K562 (cell line): ENCODE results near the gene PLEKHA5. TPM values are rescaled to one million over a fixed set of nuclear protein-coding genes. Genes with fewer than 3 reads are reported as not detected.

Experiments
- ATAC-seq: fragments of 200-7000 bp; cut with Tn5 transposase; 3 replicates; pipeline ENCODE4 v1.9.1; 2020; ENCODE audit warnings: moderate library complexity
- BruUV-seq: library from RNA; stranded (reverse); fragments of 400-500 nt; replicated peaks from 2 replicates; lab custom pipeline; 2021; lab: Mats Ljungman, UMichigan
- CTCF ChIA-PET: fragments of 300-600 bp; formaldehyde crosslinking; extraction: SDS; loops from one replicate; lab custom pipeline; 2021; ENCODE audit warnings: low intra/inter-chr PET ratio; lab: Yijun Ruan, JAX
- POLR2A ChIA-PET: fragments of 300-600, 350-650 bp; sonication (Branson Sonifier 250); formaldehyde crosslinking; extraction: SDS; loops from one replicate; lab custom pipeline; 2021; ENCODE audit warnings: antibody characterized with exemption, inconsistent platforms; lab: Yijun Ruan, JAX
- DNase-seq, 4 experiments: peaks; one replicate each; pipeline versions ENCODE4 v3.0.0 to v3.0.0-alpha.2; 2011 to 2018; ENCODE audit warnings: low spot score in 3 of 4, mixed read lengths in 3 of 4; ENCODE audit errors: extremely low read depth in 1 of 4
- FAIRE-seq: peaks from 2 replicates; lab custom pipeline; 2011; peaks lifted over from hg19 to GRCh38; lab: Jason Lieb, UNC
- H2AFZ ChIP-seq: 2 replicates; pipeline ENCODE4 v1.6.0; 2011; ENCODE audit warnings: low read depth, low read length, control low read depth, inconsistent platforms
- H3K27ac ChIP-seq: fragments of 200-600 bp; 3 replicates; pipeline ENCODE4 v1.8.0; 2011; ENCODE audit warnings: low read depth, mild to moderate bottlenecking, control low read depth, inconsistent platforms, low read length, moderate library complexity, mixed read lengths; ENCODE audit errors: extremely low read depth
- H3K27me3 ChIP-seq, 2 experiments: fragments of 300-600 bp in 1 of 2; 2 replicates in 1 of 2; 3 replicates in 1 of 2; pipeline versions ENCODE4 v1.6.0 to v1.8.0; 2011; ENCODE audit warnings: inconsistent platforms in 2 of 2, low read length in 2 of 2, mild to moderate bottlenecking in 1 of 2, mixed read lengths in 1 of 2, moderate library complexity in 1 of 2; ENCODE audit not compliant: control insufficient read depth in 2 of 2, insufficient read depth in 2 of 2
- H3K36me3 ChIP-seq: fragments of 300-600 bp; 3 replicates; pipeline ENCODE4 v1.8.0; 2011; ENCODE audit warnings: mild to moderate bottlenecking, low read length, inconsistent platforms; ENCODE audit not compliant: control insufficient read depth, insufficient read depth
- H3K4me1 ChIP-seq, 2 experiments: fragments of 200-600 bp in 1 of 2; replicated peaks in 1 of 2; 2 replicates in 1 of 2; 3 replicates in 1 of 2; pipeline versions ENCODE4 v1.5.1 to v1.8.0; 2011; ENCODE audit warnings: inconsistent platforms in 2 of 2, low read length in 2 of 2, mild to moderate bottlenecking in 1 of 2, mixed read lengths in 1 of 2, moderate library complexity in 1 of 2; ENCODE audit not compliant: control insufficient read depth in 2 of 2, insufficient read depth in 2 of 2
- H3K4me2 ChIP-seq: 2 replicates; pipeline ENCODE4 v1.6.1; 2011; ENCODE audit warnings: low read length, control low read depth, inconsistent platforms, mixed read lengths; ENCODE audit not compliant: insufficient read depth
- H3K4me3 ChIP-seq: fragments of 200-600 bp; sonication (generic), shearing (Covaris generic); 2 replicates; pipeline ENCODE4 v1.5.1; 2016; ENCODE audit warnings: control low read depth, inconsistent platforms
- H3K79me2 ChIP-seq: fragments of 200-600 bp; 3 replicates; pipeline ENCODE4 v1.8.0; 2011; ENCODE audit warnings: low read length, inconsistent platforms; ENCODE audit not compliant: control insufficient read depth, insufficient read depth
- H3K9ac ChIP-seq, 2 experiments: 2 replicates each; pipeline versions ENCODE4 v1.6.0 to v1.6.1; 2011; ENCODE audit warnings: low read depth in 2 of 2, low read length in 2 of 2, control low read depth in 1 of 2, inconsistent platforms in 1 of 2, mild to moderate bottlenecking in 1 of 2, mixed read lengths in 1 of 2; ENCODE audit not compliant: insufficient read depth in 1 of 2
- H3K9me1 ChIP-seq: one replicate; pipeline ENCODE4 v1.6.0; 2011; ENCODE audit warnings: inconsistent platforms, mild to moderate bottlenecking, low read length, moderate library complexity; ENCODE audit not compliant: control insufficient read depth, insufficient read depth
- H3K9me3 ChIP-seq: replicated peaks from 2 replicates; pipeline ENCODE4 v1.5.1; 2011; ENCODE audit warnings: low read depth, low read length, inconsistent platforms; ENCODE audit not compliant: control insufficient read depth, insufficient read depth
- H4K20me1 ChIP-seq: replicated peaks from 2 replicates; pipeline ENCODE4 v1.6.1; 2011; ENCODE audit warnings: low read length, inconsistent platforms, mixed read lengths; ENCODE audit not compliant: control insufficient read depth, insufficient read depth
- BRCA1 ChIP-seq, 2 experiments: fragments of 450-650 bp in 1 of 2; sonication (generic) in 1 of 2; formaldehyde crosslinking in 1 of 2; IDR thresholded peaks; 2 replicates each; pipeline versions ENCODE4 v1.5.0 to v1.6.1; 2017 to 2020; ENCODE audit warnings: mild to moderate bottlenecking in 1 of 2, missing genetic modification reagents in 1 of 2
- CC2D1A ChIP-seq: fragments of 450-650 bp; IDR thresholded peaks from 2 replicates; pipeline ENCODE4 v1.6.1; 2017; ENCODE audit warnings: mild to moderate bottlenecking
- DMBX1 ChIP-seq: fragments of 250-450 bp; sonication (Bioruptor Pico); IDR thresholded peaks from 2 replicates; pipeline ENCODE4 v1.8.0; 2022; ENCODE audit warnings: inconsistent platforms, mild to moderate bottlenecking, moderate library complexity, borderline replicate concordance
- FOXA3 ChIP-seq, 2 experiments: fragments of 450-650 bp in 1 of 2; sonication (generic) in 1 of 2; formaldehyde crosslinking; IDR thresholded peaks in 1 of 2; conservative IDR thresholded peaks in 1 of 2; 2 replicates each; pipeline versions ENCODE4 v1.4.0 to v1.8.0; 2020 to 2022; ENCODE audit warnings: mild to moderate bottlenecking in 2 of 2, missing genetic modification reagents in 1 of 2
- FOXK1 ChIP-seq: sonication (generic); formaldehyde crosslinking; IDR thresholded peaks from 2 replicates; pipeline ENCODE4 v1.8.0; 2022; ENCODE audit warnings: missing genetic modification reagents, mild to moderate bottlenecking, borderline replicate concordance
- IRF9 ChIP-seq: fragments of 450-650 bp; IDR thresholded peaks from 2 replicates; pipeline ENCODE4 v1.6.1; 2016; ENCODE audit warnings: missing biosample characterization, missing genetic modification characterization
- NR2C1 ChIP-seq, 2 experiments: fragments of 450-650 bp; IDR thresholded peaks; 2 replicates each; pipeline ENCODE4 v1.6.1; 2017; ENCODE audit warnings: mild to moderate bottlenecking in 2 of 2, antibody characterized with exemption in 1 of 2, inconsistent platforms in 1 of 2, missing compliant biosample characterization in 1 of 2, missing genetic modification characterization in 1 of 2
- NR4A1 ChIP-seq, 2 experiments: fragments of 250-450 bp in 1 of 2; fragments of 450-650 bp in 1 of 2; sonication (Bioruptor Pico) in 1 of 2; IDR thresholded peaks; 2 replicates each; pipeline versions ENCODE4 v1.4.0 to v1.6.1; 2016 to 2020; ENCODE audit warnings: mild to moderate bottlenecking in 2 of 2, missing compliant biosample characterization in 1 of 2, missing genetic modification characterization in 1 of 2, moderate library complexity in 1 of 2
- POLR2AphosphoS5 ChIP-seq: IDR thresholded peaks from 2 replicates; pipeline ENCODE4 v1.6.1; 2011; ENCODE audit warnings: mild to moderate bottlenecking, low read depth, low read length, moderate library complexity; ENCODE audit not compliant: control insufficient read depth, insufficient read depth
- SMARCA5 ChIP-seq: fragments of 450-650 bp; IDR thresholded peaks from 2 replicates; pipeline ENCODE4 v1.6.1; 2016
- TBL1XR1 ChIP-seq, 2 experiments: IDR thresholded peaks; 2 replicates each; pipeline ENCODE4 v1.6.1; 2012; ENCODE audit warnings: improper control_type of control experiment in 2 of 2, low read length in 2 of 2, mild to moderate bottlenecking in 1 of 2
- ZC3H11A ChIP-seq: IDR thresholded peaks from 2 replicates; pipeline ENCODE4 v1.6.1; 2012; ENCODE audit warnings: low read depth, low read length, improper control_type of control experiment
- WGBS: fragments of 100-300 bp; shearing (Covaris generic); methylation state at CpG from one replicate; pipeline ENCODE4 v1.1.6; 2016; ENCODE audit warnings: low coverage, mixed read lengths; ENCODE audit not compliant: insufficient coverage; ENCODE audit errors: missing lambda C conversion rate; 5-methylcytosine and 5-hydroxymethylcytosine counted together
- in situ Hi-C: fragments of 300-500 bp; cut with MboI; formaldehyde crosslinking; loops from 4 replicates; pipeline ENCODE4 v1.15.0; 2018; ENCODE audit warnings: inconsistent platforms, mixed read lengths
- intact Hi-C: fragments of 100-400 bp; cut with micrococcal nuclease; formaldehyde crosslinking; loops from 2 replicates; pipeline ENCODE4 v1.14.2; 2022
- polyA plus RNA-seq, 8 experiments: library from polyadenylated mRNA; depleted of rRNA in 4 of 8; stranded (reverse) in 5 of 8; unstranded in 3 of 8; fragments of >200 nt; fragmentation: Nextera tagmentation in 2 of 8; fragmentation: Illumina TruSeq in 1 of 8; extraction: Ambion mirVana in 2 of 8; extraction: Trizol in 1 of 8; gene quantifications; 2 replicates each; pipeline versions ENCODE4 v1.2.1 to v1.2.3, GENCODE V29; 2011 to 2014; ENCODE audit warnings: inconsistent platforms in 1 of 8, missing spikeins in 1 of 8
- total RNA-seq, 7 experiments: library from RNA; depleted of rRNA in 6 of 7; stranded (reverse); fragments of >200 nt in 6 of 7; fragmentation: Illumina TruSeq in 2 of 7; extraction: Trizol in 2 of 7; gene quantifications; 2 replicates each; pipeline versions ENCODE4 v1.2.1 to v1.2.3, GENCODE V29; 2011 to 2021; ENCODE audit warnings: low replicate concordance in 1 of 7
- TF ChIP-seq, protein P1 (sequence below): fragments of 450-650 bp; formaldehyde crosslinking; IDR thresholded peaks from 2 replicates; pipeline ENCODE4 v1.4.0; 2022; ENCODE audit warnings: missing genetic modification characterization
- TF ChIP-seq, protein P2 (sequence below): sonication (generic); formaldehyde crosslinking; IDR thresholded peaks from 2 replicates; pipeline ENCODE4 v1.8.1; 2022; ENCODE audit warnings: missing genetic modification reagents

PLEKHA5 gene
- total and polyA plus RNA-seq, 9 of the 15 experiments (the other 6 are each of a cell fraction or from before 2014, with no cell fraction given), result 7.2 to 26.2 (median 17.4) TPM

- no peak for TF ChIP-seq IRF9 (tag)
- TF ChIP-seq BRCA1 (IDR thresholded peaks at IDR 0.05), result no peak
- no peak for TF ChIP-seq BRCA1 (CRISPR knock-in tag; IDR thresholded peaks at IDR 0.05)
- TF ChIP-seq, protein P1, sequence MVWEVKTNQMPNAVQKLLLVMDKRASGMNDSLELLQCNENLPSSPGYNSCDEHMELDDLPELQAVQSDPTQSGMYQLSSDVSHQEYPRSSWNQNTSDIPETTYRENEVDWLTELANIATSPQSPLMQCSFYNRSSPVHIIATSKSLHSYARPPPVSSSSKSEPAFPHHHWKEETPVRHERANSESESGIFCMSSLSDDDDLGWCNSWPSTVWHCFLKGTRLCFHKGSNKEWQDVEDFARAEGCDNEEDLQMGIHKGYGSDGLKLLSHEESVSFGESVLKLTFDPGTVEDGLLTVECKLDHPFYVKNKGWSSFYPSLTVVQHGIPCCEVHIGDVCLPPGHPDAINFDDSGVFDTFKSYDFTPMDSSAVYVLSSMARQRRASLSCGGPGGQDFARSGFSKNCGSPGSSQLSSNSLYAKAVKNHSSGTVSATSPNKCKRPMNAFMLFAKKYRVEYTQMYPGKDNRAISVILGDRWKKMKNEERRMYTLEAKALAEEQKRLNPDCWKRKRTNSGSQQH, result no peak
- no peak for TF ChIP-seq NR2C1 (IDR thresholded peaks at IDR 0.05)
- no peak for TF ChIP-seq NR2C1 (tag; IDR thresholded peaks at IDR 0.05)
- no peak for TF ChIP-seq SMARCA5
- no peak for TF ChIP-seq POLR2AphosphoS5
- TF ChIP-seq, protein P2, sequence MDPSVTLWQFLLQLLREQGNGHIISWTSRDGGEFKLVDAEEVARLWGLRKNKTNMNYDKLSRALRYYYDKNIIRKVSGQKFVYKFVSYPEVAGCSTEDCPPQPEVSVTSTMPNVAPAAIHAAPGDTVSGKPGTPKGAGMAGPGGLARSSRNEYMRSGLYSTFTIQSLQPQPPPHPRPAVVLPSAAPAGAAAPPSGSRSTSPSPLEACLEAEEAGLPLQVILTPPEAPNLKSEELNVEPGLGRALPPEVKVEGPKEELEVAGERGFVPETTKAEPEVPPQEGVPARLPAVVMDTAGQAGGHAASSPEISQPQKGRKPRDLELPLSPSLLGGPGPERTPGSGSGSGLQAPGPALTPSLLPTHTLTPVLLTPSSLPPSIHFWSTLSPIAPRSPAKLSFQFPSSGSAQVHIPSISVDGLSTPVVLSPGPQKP (CRISPR knock-in tag), result no peak
Measured at GRCh38 chr12:19153396-19153795, 23.9 kb downstream of the PLEKHA5 start (continued).

- Histone ChIP-seq H3K36me3 (peaks cover 4% of the 10 kb centered on the region), H3K4me3 (no peak overlapping the region), H3K4me2 (no peak overlapping the region), H2AFZ (no peak overlapping the region), H3K9me3 (no peaks in the 10 kb centered on the region), H3K9ac (no peak overlapping the region), H3K9me1 (no peaks in the 10 kb centered on the region), H3K27me3 (no peaks in the 10 kb centered on the region), H3K4me1 (no peaks in the 10 kb centered on the region; a peak in 1 of 5 replicates), H3K27ac (no peak overlapping the region), H4K20me1 (no peaks in the 10 kb centered on the region), H3K79me2 (peaks cover 30% of the 10 kb centered on the region)
- in situ Hi-C loops (no loop called here), intact Hi-C loops (no loop called here)
- POLR2A ChIA-PET, result no interaction called here
- TF ChIP-seq, protein P1, result no peak
- TF ChIP-seq FOXA3 (CRISPR knock-in tag; conservative IDR thresholded peaks at IDR 0.05 in 1 of 2, IDR thresholded peaks at IDR 0.05 in 1 of 2) (no peak), DMBX1 (CRISPR knock-in tag) (no peak), CC2D1A (no peak), ZC3H11A (no peak), NR4A1 (CRISPR knock-in tag; IDR thresholded peaks at IDR 0.05) (no peak), NR4A1 (tag; IDR thresholded peaks at IDR 0.05) (no peak), TBL1XR1 (IDR thresholded peaks at IDR 0.05; ENCODE audit: low read length in 2 of 2) (no peak), FOXK1 (CRISPR knock-in tag) (no peak)
- DNase-seq (no peak), ATAC-seq (no peak), FAIRE-seq (no peak)
- 0% methylated on average over 1 of the region's 2 CpGs for WGBS
- CTCF ChIA-PET, result no interaction called here
- BruUV-seq, result no TSS peak
Measured at GRCh38 chr12:19154686-19155085, 25.2 kb downstream of the PLEKHA5 start.
